ENCODE results near the gene SLC25A22.

SLC25A22 gene

DNA sequence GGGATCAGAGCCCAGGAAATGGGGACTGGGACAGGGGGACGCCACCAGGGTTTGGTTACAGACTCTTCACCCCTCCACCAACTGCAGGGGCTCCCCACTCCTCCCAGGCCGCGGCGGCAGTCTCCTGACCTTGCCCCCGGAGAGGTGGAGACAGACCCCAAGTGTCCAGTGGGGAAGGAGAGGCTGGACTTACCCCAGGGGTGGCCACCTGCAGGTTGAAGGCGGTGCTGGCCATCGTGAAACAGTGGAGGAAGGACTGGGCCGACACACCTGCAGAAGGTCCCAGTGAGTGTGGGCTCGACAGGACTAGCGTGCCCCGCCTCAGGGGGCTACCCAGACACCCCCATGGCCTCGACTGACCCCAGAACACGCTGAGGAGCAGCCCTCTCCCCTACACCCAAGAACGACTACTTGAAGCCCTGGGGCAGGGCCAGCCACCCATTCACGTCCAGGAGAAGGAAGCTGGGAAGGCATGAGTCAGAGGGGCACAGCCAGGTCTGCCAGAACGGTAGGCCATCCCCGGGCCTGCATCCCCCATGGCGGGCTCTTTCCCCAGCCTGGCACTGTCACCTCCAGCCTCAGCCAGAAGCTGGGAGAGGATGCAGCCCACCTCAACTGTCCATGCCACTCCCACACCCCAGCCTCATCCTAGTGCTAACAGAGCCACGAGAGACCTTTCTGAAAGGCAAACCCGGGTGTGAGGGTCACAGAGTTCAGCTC is 23.0 kb downstream of the SLC25A22 start:
- DNase-seq (ENCODE audit: low read depth) = no peak
- no peak overlapping the region for H3K4me3 ChIP-seq (ENCODE audit: low read depth, low read length)
- TF ChIP-seq MAX (IDR thresholded peaks at IDR 0.05; ENCODE audit: low read depth, low read length) (no peak), MYC (IDR thresholded peaks at IDR 0.05; ENCODE audit: low read depth, low read length) (no peak), POLR2A (IDR thresholded peaks at IDR 0.05; ENCODE audit: extremely low read depth, insufficient read length) (no peak)
- TF ChIP-seq, protein P1, sequence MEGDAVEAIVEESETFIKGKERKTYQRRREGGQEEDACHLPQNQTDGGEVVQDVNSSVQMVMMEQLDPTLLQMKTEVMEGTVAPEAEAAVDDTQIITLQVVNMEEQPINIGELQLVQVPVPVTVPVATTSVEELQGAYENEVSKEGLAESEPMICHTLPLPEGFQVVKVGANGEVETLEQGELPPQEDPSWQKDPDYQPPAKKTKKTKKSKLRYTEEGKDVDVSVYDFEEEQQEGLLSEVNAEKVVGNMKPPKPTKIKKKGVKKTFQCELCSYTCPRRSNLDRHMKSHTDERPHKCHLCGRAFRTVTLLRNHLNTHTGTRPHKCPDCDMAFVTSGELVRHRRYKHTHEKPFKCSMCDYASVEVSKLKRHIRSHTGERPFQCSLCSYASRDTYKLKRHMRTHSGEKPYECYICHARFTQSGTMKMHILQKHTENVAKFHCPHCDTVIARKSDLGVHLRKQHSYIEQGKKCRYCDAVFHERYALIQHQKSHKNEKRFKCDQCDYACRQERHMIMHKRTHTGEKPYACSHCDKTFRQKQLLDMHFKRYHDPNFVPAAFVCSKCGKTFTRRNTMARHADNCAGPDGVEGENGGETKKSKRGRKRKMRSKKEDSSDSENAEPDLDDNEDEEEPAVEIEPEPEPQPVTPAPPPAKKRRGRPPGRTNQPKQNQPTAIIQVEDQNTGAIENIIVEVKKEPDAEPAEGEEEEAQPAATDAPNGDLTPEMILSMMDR (IDR thresholded peaks at IDR 0.05; ENCODE audit: low read depth, low read length) = no peak

DNA sequence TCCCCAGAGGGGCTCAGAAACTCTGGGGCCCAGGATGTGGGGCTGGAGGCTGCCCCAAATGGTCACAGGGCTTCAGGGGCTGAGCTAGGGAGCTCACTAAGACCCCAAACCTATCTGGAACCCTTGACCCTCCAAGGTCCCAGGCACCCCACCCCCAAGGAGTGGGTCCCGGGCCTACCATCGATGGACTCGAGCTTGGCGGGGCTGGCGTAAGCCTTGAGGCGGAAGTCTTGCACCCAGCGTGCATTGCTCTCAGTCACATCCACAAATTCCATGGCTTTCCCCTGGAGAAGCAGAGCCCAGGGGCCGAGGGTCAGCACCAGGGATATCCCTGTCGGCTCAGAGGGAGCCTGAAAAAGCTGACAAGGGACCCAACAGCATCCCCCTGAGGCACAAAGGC is 24.3 kb downstream of the SLC25A22 start:
- no peak overlapping the region for H3K4me3 ChIP-seq (ENCODE audit: low read depth, low read length)
- TF ChIP-seq, protein P1 (IDR thresholded peaks at IDR 0.05; ENCODE audit: low read depth, low read length) = no peak
- TF ChIP-seq MYC (IDR thresholded peaks at IDR 0.05; ENCODE audit: low read depth, low read length) (no peak), POLR2A (IDR thresholded peaks at IDR 0.05; ENCODE audit: extremely low read depth, insufficient read length) (no peak), MAX (IDR thresholded peaks at IDR 0.05; ENCODE audit: low read depth, low read length) (no peak)
- DNase-seq (ENCODE audit: low read depth) = no peak

DNA sequence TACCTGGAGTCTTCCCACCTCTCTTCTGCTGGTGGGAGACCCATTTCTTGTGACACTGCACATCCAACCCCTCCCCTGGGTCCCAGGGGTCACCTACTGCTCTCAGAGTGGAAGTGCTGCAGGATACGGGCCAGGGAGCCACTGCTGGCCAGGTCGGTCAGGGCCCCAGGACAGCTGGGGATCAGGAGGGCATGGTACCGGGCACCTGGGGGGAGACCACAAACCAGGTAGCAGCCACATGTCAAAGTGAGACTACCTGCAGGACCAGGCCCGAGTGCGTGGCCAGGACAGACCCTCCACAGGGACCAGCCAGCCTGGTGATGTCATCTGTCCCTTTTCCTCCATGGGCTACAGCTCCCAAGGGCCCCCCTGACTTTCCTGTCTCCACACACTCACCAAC is 24.7 kb downstream of the SLC25A22 start:
- H3K4me3 ChIP-seq (ENCODE audit: low read depth, low read length) = no peak overlapping the region
- TF ChIP-seq POLR2A (IDR thresholded peaks at IDR 0.05; ENCODE audit: extremely low read depth, insufficient read length) (no peak), MAX (IDR thresholded peaks at IDR 0.05; ENCODE audit: low read depth, low read length) (no peak), MYC (IDR thresholded peaks at IDR 0.05; ENCODE audit: low read depth, low read length) (no peak)
- TF ChIP-seq, protein P1 (IDR thresholded peaks at IDR 0.05; ENCODE audit: low read depth, low read length) = no peak
- DNase-seq (ENCODE audit: low read depth) = no peak

- H3K4me3 ChIP-seq (ENCODE audit: low read depth, low read length) = no peak overlapping the region
- DNase-seq (ENCODE audit: low read depth) = no peak
- TF ChIP-seq, protein P1 (IDR thresholded peaks at IDR 0.05; ENCODE audit: low read depth, low read length) = no peak
- TF ChIP-seq MYC (IDR thresholded peaks at IDR 0.05; ENCODE audit: low read depth, low read length) (no peak), MAX (IDR thresholded peaks at IDR 0.05; ENCODE audit: low read depth, low read length) (no peak)
Measured at GRCh38 chr11:772429-773390, 25.4 kb downstream of the SLC25A22 start.

DNA sequence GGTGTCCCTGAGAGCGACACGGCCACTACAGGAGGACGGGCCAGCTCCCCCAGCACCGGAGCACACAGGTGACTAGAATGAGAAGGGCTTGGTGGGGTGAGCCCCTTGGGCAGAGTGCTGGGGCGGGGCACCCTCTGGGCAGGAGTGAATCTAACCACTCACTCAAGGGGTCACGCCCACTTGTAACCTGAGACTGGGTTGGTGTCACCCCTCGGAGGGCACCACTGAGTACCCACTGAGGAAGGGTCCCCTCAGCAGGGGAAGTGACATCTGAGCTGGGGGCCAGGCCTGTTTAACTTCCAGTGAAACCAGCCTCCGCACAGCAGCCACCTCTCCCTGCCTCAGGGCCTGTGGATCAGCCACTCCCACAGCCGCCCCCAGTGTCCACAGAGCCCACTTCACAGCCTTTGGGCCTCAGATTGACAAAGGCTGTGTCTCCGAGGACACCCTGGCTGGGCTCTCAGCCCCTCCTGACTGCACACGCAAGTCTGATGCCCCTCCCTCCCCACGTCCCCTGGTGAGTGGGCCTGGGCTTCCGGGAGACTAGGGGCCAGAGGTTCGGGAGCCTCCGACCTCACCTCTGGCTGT is 26.4 kb downstream of the SLC25A22 start:
- DNase-seq (ENCODE audit: low read depth) = no peak
- TF ChIP-seq, protein P1 (IDR thresholded peaks at IDR 0.05; ENCODE audit: low read depth, low read length) = no peak
- TF ChIP-seq POLR2A (IDR thresholded peaks at IDR 0.05; ENCODE audit: extremely low read depth, insufficient read length) (no peak), MAX (IDR thresholded peaks at IDR 0.05; ENCODE audit: low read depth, low read length) (no peak), MYC (IDR thresholded peaks at IDR 0.05; ENCODE audit: low read depth, low read length) (no peak)

More for the DNA sequence above, 26.4 kb downstream of the SLC25A22 start:
- H3K4me3 ChIP-seq (ENCODE audit: low read depth, low read length) = no peak overlapping the region
